SU-DHL-6 (cell line): ENCODE results near the gene TRIM54.

Source experiments
- EZH2phosphoT487 ChIP-seq: fragments of 200-600 bp; sonication (generic), shearing (Covaris generic); conservative IDR thresholded peaks from 2 replicates; pipeline ENCODE4 v1.6.1; 2018; ENCODE audit warnings: mild to moderate bottlenecking, antibody characterized with exemption, low read length, moderate library complexity, mixed read lengths
- TF ChIP-seq, protein P1 (sequence below): fragments of 200-600 bp; sonication (generic); IDR thresholded peaks from one replicate; pipeline ENCODE4 v1.5.1; 2017; ENCODE audit warnings: antibody characterized with exemption, mild to moderate bottlenecking, low read length, moderate library complexity; ENCODE audit not compliant: insufficient read depth, poor library complexity, severe bottlenecking

DNA sequence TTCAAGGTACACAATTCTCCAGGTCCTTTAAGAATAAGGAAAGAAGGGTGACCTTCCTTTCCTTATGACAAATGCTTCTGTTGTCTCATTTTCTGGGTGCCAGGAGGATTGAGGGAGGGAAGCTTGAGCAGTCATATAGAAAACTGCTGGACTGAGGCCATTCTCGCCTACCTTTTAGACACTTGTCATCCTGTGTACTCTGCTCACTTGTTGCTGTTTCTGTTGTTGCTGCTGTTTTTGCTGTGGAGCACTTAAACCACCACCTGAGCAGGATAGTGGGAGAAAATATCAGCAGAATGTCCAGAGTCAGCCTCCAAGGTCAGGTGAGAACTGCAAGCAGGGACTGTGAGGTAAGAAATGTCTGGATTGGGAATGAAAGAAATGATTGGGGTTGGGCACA is 4.2 kb upstream of the TRIM54 start:
- no peak for TF ChIP-seq EZH2phosphoT487
- TF ChIP-seq, protein P1, sequence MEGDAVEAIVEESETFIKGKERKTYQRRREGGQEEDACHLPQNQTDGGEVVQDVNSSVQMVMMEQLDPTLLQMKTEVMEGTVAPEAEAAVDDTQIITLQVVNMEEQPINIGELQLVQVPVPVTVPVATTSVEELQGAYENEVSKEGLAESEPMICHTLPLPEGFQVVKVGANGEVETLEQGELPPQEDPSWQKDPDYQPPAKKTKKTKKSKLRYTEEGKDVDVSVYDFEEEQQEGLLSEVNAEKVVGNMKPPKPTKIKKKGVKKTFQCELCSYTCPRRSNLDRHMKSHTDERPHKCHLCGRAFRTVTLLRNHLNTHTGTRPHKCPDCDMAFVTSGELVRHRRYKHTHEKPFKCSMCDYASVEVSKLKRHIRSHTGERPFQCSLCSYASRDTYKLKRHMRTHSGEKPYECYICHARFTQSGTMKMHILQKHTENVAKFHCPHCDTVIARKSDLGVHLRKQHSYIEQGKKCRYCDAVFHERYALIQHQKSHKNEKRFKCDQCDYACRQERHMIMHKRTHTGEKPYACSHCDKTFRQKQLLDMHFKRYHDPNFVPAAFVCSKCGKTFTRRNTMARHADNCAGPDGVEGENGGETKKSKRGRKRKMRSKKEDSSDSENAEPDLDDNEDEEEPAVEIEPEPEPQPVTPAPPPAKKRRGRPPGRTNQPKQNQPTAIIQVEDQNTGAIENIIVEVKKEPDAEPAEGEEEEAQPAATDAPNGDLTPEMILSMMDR, result no peak
